Measurements from ENCODE around the gene TAS2R43. TPM values are rescaled to one million over a fixed set of nuclear protein-coding genes. Genes with fewer than 3 reads are reported as not detected.

The TAS2R43 gene
- total RNA-seq, 1 experiment from 2014 or later, result 0.48 TPM

DNA sequence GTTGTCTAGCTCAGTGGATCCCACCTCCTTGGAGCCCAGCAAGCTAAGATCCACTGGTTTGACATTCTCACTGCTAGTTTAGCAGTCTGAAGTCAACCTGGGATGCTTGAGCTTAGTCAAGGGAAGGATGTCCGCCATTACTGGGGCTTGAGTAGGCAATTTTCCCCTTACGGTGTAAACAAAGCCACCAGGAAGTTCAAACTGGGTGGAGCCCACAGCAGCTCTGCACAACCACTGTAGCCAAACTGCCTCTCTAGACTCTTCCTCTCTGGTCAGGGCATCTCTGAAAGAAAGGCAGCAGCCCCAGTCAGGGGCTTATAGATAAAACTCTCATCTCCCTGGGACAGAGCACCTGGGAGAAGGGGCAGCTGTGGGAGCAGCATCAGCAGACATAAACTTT, 16.7 kb upstream of the TAS2R43 start:
- H4K8ac ChIP-seq (replicated peaks; ENCODE audit: insufficient read length, low read depth, low read length), result no peak overlapping the region
- no peaks in the 10 kb centered on the region; the same call in 1 of the 2 replicates for H3K79me2 ChIP-seq (ENCODE audit: insufficient read depth, low read length)
- H3K56ac ChIP-seq (ENCODE audit: insufficient read length, low read depth, low read length), result no peak overlapping the region
- no peaks in the 10 kb centered on the region for H3K4me1 ChIP-seq (ENCODE audit: insufficient read depth, low read length)
- Mint-ChIP-seq H3K36me3 (ENCODE audit: insufficient read depth in 1 of 3, low read depth in 3 of 3) (peaks cover 70 to 77% (median 71%) of the 10 kb centered on the region in 3 experiments), H3K4me3 (no peak overlapping the region), H3K9me3 (peaks cover 22 to 37% of the 10 kb centered on the region in 2 experiments), H3K27ac (no peak overlapping the region; a peak in 1 of 7 replicates), H3K4me1 (peaks cover 0 to 2% of the 10 kb centered on the region in 2 experiments; a peak in 2 of 4 replicates), H3K27me3 (ENCODE audit: low read depth) (no peaks in the 10 kb centered on the region)
- no peak overlapping the region for H3K4me2 ChIP-seq (ENCODE audit: insufficient read depth, insufficient read length, low read length)
- TF ChIP-seq, protein P1, sequence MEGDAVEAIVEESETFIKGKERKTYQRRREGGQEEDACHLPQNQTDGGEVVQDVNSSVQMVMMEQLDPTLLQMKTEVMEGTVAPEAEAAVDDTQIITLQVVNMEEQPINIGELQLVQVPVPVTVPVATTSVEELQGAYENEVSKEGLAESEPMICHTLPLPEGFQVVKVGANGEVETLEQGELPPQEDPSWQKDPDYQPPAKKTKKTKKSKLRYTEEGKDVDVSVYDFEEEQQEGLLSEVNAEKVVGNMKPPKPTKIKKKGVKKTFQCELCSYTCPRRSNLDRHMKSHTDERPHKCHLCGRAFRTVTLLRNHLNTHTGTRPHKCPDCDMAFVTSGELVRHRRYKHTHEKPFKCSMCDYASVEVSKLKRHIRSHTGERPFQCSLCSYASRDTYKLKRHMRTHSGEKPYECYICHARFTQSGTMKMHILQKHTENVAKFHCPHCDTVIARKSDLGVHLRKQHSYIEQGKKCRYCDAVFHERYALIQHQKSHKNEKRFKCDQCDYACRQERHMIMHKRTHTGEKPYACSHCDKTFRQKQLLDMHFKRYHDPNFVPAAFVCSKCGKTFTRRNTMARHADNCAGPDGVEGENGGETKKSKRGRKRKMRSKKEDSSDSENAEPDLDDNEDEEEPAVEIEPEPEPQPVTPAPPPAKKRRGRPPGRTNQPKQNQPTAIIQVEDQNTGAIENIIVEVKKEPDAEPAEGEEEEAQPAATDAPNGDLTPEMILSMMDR (conservative IDR thresholded peaks at IDR 0.05), result no peak
- H2AK5ac ChIP-seq (ENCODE audit: insufficient read length, low read length), result no peak overlapping the region
- no peaks in the 10 kb centered on the region for H3K9me3 ChIP-seq (ENCODE audit: control insufficient read depth, low read depth, low read length)
- no peak overlapping the region for H2AFZ ChIP-seq (ENCODE audit: low read length)
- H3K9ac ChIP-seq (ENCODE audit: extremely low read depth, insufficient read length, low read length), result no peak overlapping the region
- no peak overlapping the region for H4K5ac ChIP-seq (ENCODE audit: insufficient read length, low read depth, low read length)
- no peak overlapping the region for H3K18ac ChIP-seq (ENCODE audit: insufficient read length, low read depth, low read length)
- H3K79me1 ChIP-seq (ENCODE audit: insufficient read depth, low read depth, low read length, poor library complexity, severe bottlenecking), result no peaks in the 10 kb centered on the region
- H3K27ac ChIP-seq (ENCODE audit: insufficient read length, low read depth, low read length), result no peak overlapping the region
- no peaks in the 10 kb centered on the region for H3K27me3 ChIP-seq (ENCODE audit: insufficient read depth, low read length)
- no peak overlapping the region for H3K4ac ChIP-seq (ENCODE audit: low read depth, low read length)
- H4K91ac ChIP-seq (ENCODE audit: insufficient read length, low read depth, low read length), result no peak overlapping the region
- H3K14ac ChIP-seq (ENCODE audit: insufficient read depth, low read length), result no peak overlapping the region
- no peaks in the 10 kb centered on the region for H3K23me2 ChIP-seq (ENCODE audit: insufficient read length, low read depth, low read length, poor library complexity, severe bottlenecking)
- no peak overlapping the region for H2BK12ac ChIP-seq (ENCODE audit: insufficient read length, low read depth, low read length)
- no peak overlapping the region for H2BK120ac ChIP-seq (ENCODE audit: low read depth, low read length, poor library complexity, severe bottlenecking)
- no peak overlapping the region for H3K23ac ChIP-seq (ENCODE audit: insufficient read length, low read depth, low read length)
- H3T11ph ChIP-seq (ENCODE audit: low read length), result no peak overlapping the region
- H2BK15ac ChIP-seq (ENCODE audit: low read depth, low read length), result no peak overlapping the region
- no peaks in the 10 kb centered on the region for H4K20me1 ChIP-seq (ENCODE audit: control insufficient read depth, insufficient read depth, insufficient read length)
- no peak overlapping the region for H2BK20ac ChIP-seq (ENCODE audit: low read depth, low read length, poor library complexity, severe bottlenecking)
- H2BK5ac ChIP-seq (ENCODE audit: insufficient read length, low read length), result no peak overlapping the region
- DNase-seq, result no peak
- no CpG with 5 or more reads among the region's 2 CpGs for WGBS (ENCODE audit: extremely low coverage, insufficient read length, low lambda C conversion rate)
